SU-DHL-6 (cell line): ENCODE measurements around the gene PCMT1.

Experiments used
- H2AFZ ChIP-seq: fragments of 200-600 bp; sonication (generic); 2 replicates; pipeline ENCODE4 v1.6.1; 2014; ENCODE audit warnings: low read depth, mild to moderate bottlenecking, moderate library complexity, mixed read lengths, antibody characterized with exemption, low read length; ENCODE audit not compliant: severe bottlenecking
- H3F3A ChIP-seq: fragments of 200-600 bp; shearing (Covaris generic); 2 replicates; pipeline ENCODE4 v1.6.0; 2016; ENCODE audit warnings: antibody characterized with exemption, mild to moderate bottlenecking; ENCODE audit not compliant: insufficient read depth
- H3K27ac ChIP-seq: fragments of 200-600 bp; sonication (generic); 2 replicates; pipeline ENCODE4 v1.5.1; 2016; ENCODE audit warnings: low read depth, mild to moderate bottlenecking, low read length, moderate library complexity, mixed read lengths
- H3K27me3 ChIP-seq: fragments of 200-600 bp; sonication (generic), shearing (Covaris generic); 2 replicates; pipeline ENCODE4 v1.6.0; 2014; ENCODE audit warnings: mild to moderate bottlenecking, low read length
- H3K36me3 ChIP-seq: fragments of 200-600 bp; sonication (generic); 2 replicates; pipeline ENCODE4 v1.6.1; 2014; ENCODE audit warnings: mild to moderate bottlenecking, low read length, mixed read lengths
- H3K4me2 ChIP-seq: fragments of 300-600, 200-600 bp; shearing (Covaris generic), sonication (generic); 2 replicates; pipeline ENCODE4 v1.6.0; 2014; ENCODE audit warnings: low read length, low read depth, mild to moderate bottlenecking; ENCODE audit not compliant: poor library complexity, severe bottlenecking
- H3K4me3 ChIP-seq: fragments of 200-600 bp; sonication (generic); 2 replicates; pipeline ENCODE4 v1.5.1; 2014; ENCODE audit warnings: antibody characterized with exemption, low read length, mild to moderate bottlenecking, mixed read lengths; ENCODE audit not compliant: insufficient read depth, poor library complexity, severe bottlenecking
- H3K79me2 ChIP-seq: fragments of 200-600 bp; sonication (generic); 2 replicates; pipeline ENCODE4 v1.6.1; 2014; ENCODE audit warnings: mild to moderate bottlenecking, low read length, moderate library complexity; ENCODE audit not compliant: insufficient read depth
- H3K9ac ChIP-seq: fragments of 200-600 bp; sonication (generic); 2 replicates; pipeline ENCODE4 v1.7.0; 2014; ENCODE audit warnings: mild to moderate bottlenecking, low read length
- H3K9me2 ChIP-seq: fragments of 200-600 bp; sonication (generic); replicated peaks from 2 replicates; pipeline ENCODE4 v1.6.1; 2014; ENCODE audit warnings: low read length; ENCODE audit not compliant: insufficient read depth
- H3K9me3 ChIP-seq: fragments of 200-600 bp; sonication (generic); 2 replicates; pipeline ENCODE4 v1.6.1; 2014; ENCODE audit warnings: low read length, mixed read lengths; ENCODE audit not compliant: insufficient read depth
- H4K20me1 ChIP-seq: fragments of 200-600 bp; sonication (generic); 2 replicates; pipeline ENCODE4 v1.6.1; 2014; ENCODE audit warnings: low read depth, mild to moderate bottlenecking, antibody characterized with exemption, low read length, moderate library complexity, mixed read lengths
- EZH2phosphoT487 ChIP-seq: fragments of 200-600 bp; sonication (generic), shearing (Covaris generic); conservative IDR thresholded peaks from 2 replicates; pipeline ENCODE4 v1.6.1; 2018; ENCODE audit warnings: mild to moderate bottlenecking, antibody characterized with exemption, low read length, moderate library complexity, mixed read lengths
- TF ChIP-seq, protein P1 (sequence below): fragments of 200-600 bp; sonication (generic); IDR thresholded peaks from one replicate; pipeline ENCODE4 v1.5.1; 2017; ENCODE audit warnings: antibody characterized with exemption, mild to moderate bottlenecking, low read length, moderate library complexity; ENCODE audit not compliant: insufficient read depth, poor library complexity, severe bottlenecking

The PCMT1 gene

DNA sequence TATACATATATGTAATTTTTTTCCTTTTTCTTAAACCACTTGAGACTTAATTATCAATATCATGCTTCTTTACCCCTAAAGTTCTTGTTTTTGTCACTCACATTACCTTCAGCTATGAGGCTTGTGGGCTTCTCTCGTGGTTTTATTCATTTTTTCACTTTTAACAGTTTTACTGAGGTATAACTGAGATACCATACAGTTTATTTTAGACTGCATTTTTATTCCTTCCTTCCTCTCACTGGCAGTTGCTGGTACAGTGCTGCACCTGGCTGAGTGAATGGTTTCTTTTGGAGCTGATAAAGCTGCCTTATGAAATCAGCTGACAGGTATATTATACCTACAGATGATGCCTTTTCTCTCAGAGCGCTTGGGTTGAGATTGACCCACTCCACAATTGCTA is 60.3 kb downstream of the PCMT1 start:
- H3K36me3 ChIP-seq = peaks cover 12% of the 10 kb centered on the region; the same call in 1 of the 2 replicates
- 0 out of 2 replicates have a peak, but pooled peaks cover 8% of the 10 kb centered on the region for H3F3A ChIP-seq
- H3K27ac ChIP-seq = no peak overlapping the region
- no peaks in the 10 kb centered on the region for H3K79me2 ChIP-seq
- no peaks in the 10 kb centered on the region for H3K9me3 ChIP-seq
- no peak overlapping the region for H3K9ac ChIP-seq
- TF ChIP-seq, protein P1, sequence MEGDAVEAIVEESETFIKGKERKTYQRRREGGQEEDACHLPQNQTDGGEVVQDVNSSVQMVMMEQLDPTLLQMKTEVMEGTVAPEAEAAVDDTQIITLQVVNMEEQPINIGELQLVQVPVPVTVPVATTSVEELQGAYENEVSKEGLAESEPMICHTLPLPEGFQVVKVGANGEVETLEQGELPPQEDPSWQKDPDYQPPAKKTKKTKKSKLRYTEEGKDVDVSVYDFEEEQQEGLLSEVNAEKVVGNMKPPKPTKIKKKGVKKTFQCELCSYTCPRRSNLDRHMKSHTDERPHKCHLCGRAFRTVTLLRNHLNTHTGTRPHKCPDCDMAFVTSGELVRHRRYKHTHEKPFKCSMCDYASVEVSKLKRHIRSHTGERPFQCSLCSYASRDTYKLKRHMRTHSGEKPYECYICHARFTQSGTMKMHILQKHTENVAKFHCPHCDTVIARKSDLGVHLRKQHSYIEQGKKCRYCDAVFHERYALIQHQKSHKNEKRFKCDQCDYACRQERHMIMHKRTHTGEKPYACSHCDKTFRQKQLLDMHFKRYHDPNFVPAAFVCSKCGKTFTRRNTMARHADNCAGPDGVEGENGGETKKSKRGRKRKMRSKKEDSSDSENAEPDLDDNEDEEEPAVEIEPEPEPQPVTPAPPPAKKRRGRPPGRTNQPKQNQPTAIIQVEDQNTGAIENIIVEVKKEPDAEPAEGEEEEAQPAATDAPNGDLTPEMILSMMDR = no peak
- no peak for TF ChIP-seq EZH2phosphoT487
- no peak overlapping the region for H2AFZ ChIP-seq
- H4K20me1 ChIP-seq = no peaks in the 10 kb centered on the region
- H3K9me2 ChIP-seq = no peaks in the 10 kb centered on the region
- H3K4me3 ChIP-seq = no peak overlapping the region
- H3K4me2 ChIP-seq = no peak overlapping the region
- H3K27me3 ChIP-seq = no peaks in the 10 kb centered on the region

DNA sequence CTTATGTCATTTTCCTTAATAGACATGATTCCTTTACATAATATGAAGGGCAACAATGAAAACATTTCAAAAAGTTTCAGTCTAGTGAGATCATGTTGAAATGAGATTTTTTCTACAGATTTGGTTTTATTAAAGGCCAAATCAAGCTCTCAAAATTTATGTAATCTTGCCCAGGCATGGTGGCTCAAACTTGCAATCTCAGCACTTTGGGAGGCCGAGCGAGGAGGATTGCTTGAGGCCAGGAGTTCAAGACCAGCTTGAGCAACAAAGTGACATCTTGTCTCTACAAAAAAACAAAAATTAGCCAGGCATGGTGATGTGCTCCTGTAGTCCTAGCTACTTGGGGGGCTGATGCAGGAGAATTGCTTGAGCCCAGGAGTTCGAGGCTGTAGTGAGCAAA is 63.8 kb downstream of the PCMT1 start:
- H3K9me2 ChIP-seq = no peaks in the 10 kb centered on the region
- no peak overlapping the region for H3K4me2 ChIP-seq
- H3K27ac ChIP-seq = no peak overlapping the region
- H3K27me3 ChIP-seq = no peaks in the 10 kb centered on the region
- TF ChIP-seq, protein P1 = no peak
- TF ChIP-seq EZH2phosphoT487 = no peak
- peaks cover 8% of the 10 kb centered on the region; the same call in 1 of the 2 replicates for H3K36me3 ChIP-seq
- H3K9ac ChIP-seq = no peak overlapping the region
- H3F3A ChIP-seq = peaks cover 5% of the 10 kb centered on the region; the same call in 1 of the 2 replicates
- no peak overlapping the region for H3K4me3 ChIP-seq
- no peaks in the 10 kb centered on the region for H3K79me2 ChIP-seq
- no peak overlapping the region for H2AFZ ChIP-seq
- no peaks in the 10 kb centered on the region for H3K9me3 ChIP-seq
- no peaks in the 10 kb centered on the region for H4K20me1 ChIP-seq

DNA sequence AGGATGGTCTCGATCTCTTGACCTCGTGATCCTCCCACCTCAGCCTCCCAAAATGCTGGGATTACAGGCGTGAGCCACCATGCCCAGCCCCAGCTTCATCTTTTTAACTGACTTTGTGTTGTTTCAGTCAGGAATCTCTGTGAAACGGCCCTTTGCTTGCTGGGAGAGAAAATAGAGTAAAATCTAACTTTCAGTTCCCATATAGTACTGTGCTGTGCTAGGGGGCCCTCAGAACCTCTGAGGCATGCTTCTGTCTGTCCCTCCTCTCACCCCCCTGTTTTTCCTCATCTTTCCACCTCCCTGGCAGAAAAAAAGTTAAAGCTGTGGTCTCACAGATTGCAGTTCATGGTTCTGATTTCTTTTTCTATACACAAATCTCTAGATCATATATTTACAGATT is 66.2 kb downstream of the PCMT1 start:
- Histone ChIP-seq H3K79me2 (no peaks in the 10 kb centered on the region), H3F3A (peaks cover 6% of the 10 kb centered on the region), H3K27ac (no peak overlapping the region), H3K4me3 (no peak overlapping the region), H4K20me1 (no peaks in the 10 kb centered on the region), H3K9me3 (no peaks in the 10 kb centered on the region), H3K36me3 (no peaks in the 10 kb centered on the region), H3K4me2 (no peak overlapping the region), H2AFZ (no peak overlapping the region), H3K27me3 (no peaks in the 10 kb centered on the region), H3K9me2 (no peaks in the 10 kb centered on the region), H3K9ac (no peak overlapping the region)
- TF ChIP-seq, protein P1 = no peak
- no peak for TF ChIP-seq EZH2phosphoT487
